PC-9 (cell line): ENCODE data around the gene GMPR2. TPM values are rescaled to one million over a fixed set of nuclear protein-coding genes. Genes with fewer than 3 reads are reported as not detected.

Source experiments
- BruUV-seq: library from RNA; stranded (reverse); fragments of 400-500 nt; replicated peaks from 2 replicates; lab custom pipeline; 2021; lab: Mats Ljungman, UMichigan
- CTCF ChIA-PET: fragments of 300-600 bp; sonication (Branson Sonifier 250); formaldehyde crosslinking; loops from one replicate; lab custom pipeline; 2022; ENCODE audit warnings: antibody characterized with exemption; lab: Charles Lee
- POLR2A ChIA-PET: fragments of 300-600 bp; sonication (Branson Sonifier 250); formaldehyde crosslinking; loops from one replicate; lab custom pipeline; 2022; ENCODE audit warnings: antibody characterized with exemption; ENCODE audit not compliant: unreplicated experiment; lab: Charles Lee
- DNase-seq, 2 experiments: peaks; one replicate each; pipeline versions ENCODE4 v3.0.0 to v3.0.0-alpha.2; 2015 to 2022; ENCODE audit warnings: mixed read lengths in 1 of 2
- H2AFZ ChIP-seq: fragments of 200-600 bp; sonication (generic); 2 replicates; pipeline ENCODE4 v1.8.1; 2017; ENCODE audit warnings: antibody characterized with exemption
- H3F3A ChIP-seq: fragments of 200-600 bp; sonication (generic); 2 replicates; pipeline ENCODE4 v1.8.1; 2017; ENCODE audit warnings: antibody characterized with exemption, mild to moderate bottlenecking, low read depth; ENCODE audit not compliant: insufficient read depth
- H3K27ac ChIP-seq: fragments of 200-600 bp; sonication (generic); 2 replicates; pipeline ENCODE4 v1.6.1; 2016; ENCODE audit warnings: mixed run types
- H3K27me3 ChIP-seq: fragments of 200-600 bp; sonication (generic); 2 replicates; pipeline ENCODE4 v1.6.1; 2016; ENCODE audit warnings: low read depth, mixed run types; ENCODE audit not compliant: insufficient read depth
- H3K36me3 ChIP-seq: fragments of 200-600 bp; sonication (generic); 2 replicates; pipeline ENCODE4 v1.6.1; 2016; ENCODE audit warnings: low read depth, mixed run types
- H3K4me1 ChIP-seq: fragments of 200-600 bp; sonication (generic); replicated peaks from 2 replicates; pipeline ENCODE4 v1.6.1; 2016; ENCODE audit warnings: mixed run types; ENCODE audit not compliant: insufficient read depth
- H3K4me2 ChIP-seq: fragments of 200-600 bp; sonication (generic); 2 replicates; pipeline ENCODE4 v1.6.1; 2017; ENCODE audit warnings: mixed run types
- H3K4me3 ChIP-seq: fragments of 200-600 bp; sonication (generic); 2 replicates; pipeline ENCODE4 v1.6.1; 2016; ENCODE audit warnings: mixed run types
- H3K79me2 ChIP-seq: fragments of 200-600 bp; sonication (generic); 2 replicates; pipeline ENCODE4 v1.6.1; 2017; ENCODE audit warnings: low read depth, mixed run types
- H3K9me2 ChIP-seq: fragments of 200-600 bp; sonication (generic); 2 replicates; pipeline ENCODE4 v1.8.1; 2017; ENCODE audit warnings: mild to moderate bottlenecking; ENCODE audit not compliant: insufficient read depth
- H3K9me3 ChIP-seq: fragments of 200-600 bp; sonication (generic); 2 replicates; pipeline ENCODE4 v1.8.1; 2016; ENCODE audit warnings: low read depth; ENCODE audit not compliant: insufficient read depth
- H4K20me1 ChIP-seq: fragments of 200-600 bp; sonication (generic); 2 replicates; pipeline ENCODE4 v1.8.1; 2017; ENCODE audit not compliant: insufficient read depth
- EZH2 ChIP-seq: fragments of 200-600 bp; sonication (generic); IDR thresholded peaks from 2 replicates; pipeline ENCODE4 v1.8.0; 2017; ENCODE audit warnings: antibody characterized with exemption, low read depth
- intact Hi-C: fragments of 100-400 bp; cut with micrococcal nuclease; formaldehyde crosslinking; loops from one replicate; pipeline ENCODE4 v1.10.0; 2022; ENCODE audit not compliant: unreplicated experiment
- total RNA-seq: library from RNA; stranded (reverse); gene quantifications from 2 replicates; pipeline ENCODE4 v1.2.3, GENCODE V29; 2021
- TF ChIP-seq, protein P1 (sequence below): fragments of 200-600 bp; sonication (generic); conservative IDR thresholded peaks from 2 replicates; pipeline ENCODE4 v1.6.1; 2017; ENCODE audit warnings: mixed run types, antibody characterized with exemption, mild to moderate bottlenecking, moderate library complexity

GMPR2 gene
- total RNA-seq, 1 experiment from 2014 or later = 55.3 TPM

DNA sequence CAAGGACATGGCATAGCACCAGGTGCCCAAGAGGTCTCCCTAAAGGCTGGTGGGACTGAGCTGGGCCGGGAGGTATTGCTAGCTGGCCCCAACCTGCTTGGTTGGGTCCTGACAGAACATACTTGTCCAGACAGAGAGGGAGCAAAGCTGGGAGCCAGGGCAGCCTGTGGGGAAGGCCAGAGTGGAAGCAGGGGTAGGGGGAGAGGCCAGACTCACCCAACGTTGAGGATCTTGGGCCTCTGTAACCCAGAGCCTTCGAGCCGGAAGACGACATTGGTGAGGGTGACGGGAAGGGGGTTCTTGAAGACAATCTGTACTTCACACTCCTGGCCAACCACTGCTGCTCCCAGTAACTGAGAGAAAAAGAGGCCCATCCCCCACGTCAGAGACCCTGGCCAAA lies 21.2 kb downstream of the GMPR2 start:
- Histone ChIP-seq H3K36me3 (no peaks in the 10 kb centered on the region), H3K4me2 (no peak overlapping the region), H3K27me3 (no peaks in the 10 kb centered on the region), H3K4me3 (no peak overlapping the region), H2AFZ (no peak overlapping the region), H3F3A (no peaks in the 10 kb centered on the region), H3K9me3 (no peaks in the 10 kb centered on the region), H3K79me2 (no peaks in the 10 kb centered on the region), H3K4me1 (no peaks in the 10 kb centered on the region), H4K20me1 (no peaks in the 10 kb centered on the region), H3K27ac (no peak overlapping the region), H3K9me2 (no peaks in the 10 kb centered on the region)
- CTCF ChIA-PET = no interaction called here
- no peak for DNase-seq
- TF ChIP-seq EZH2 = no peak
- TF ChIP-seq, protein P1, sequence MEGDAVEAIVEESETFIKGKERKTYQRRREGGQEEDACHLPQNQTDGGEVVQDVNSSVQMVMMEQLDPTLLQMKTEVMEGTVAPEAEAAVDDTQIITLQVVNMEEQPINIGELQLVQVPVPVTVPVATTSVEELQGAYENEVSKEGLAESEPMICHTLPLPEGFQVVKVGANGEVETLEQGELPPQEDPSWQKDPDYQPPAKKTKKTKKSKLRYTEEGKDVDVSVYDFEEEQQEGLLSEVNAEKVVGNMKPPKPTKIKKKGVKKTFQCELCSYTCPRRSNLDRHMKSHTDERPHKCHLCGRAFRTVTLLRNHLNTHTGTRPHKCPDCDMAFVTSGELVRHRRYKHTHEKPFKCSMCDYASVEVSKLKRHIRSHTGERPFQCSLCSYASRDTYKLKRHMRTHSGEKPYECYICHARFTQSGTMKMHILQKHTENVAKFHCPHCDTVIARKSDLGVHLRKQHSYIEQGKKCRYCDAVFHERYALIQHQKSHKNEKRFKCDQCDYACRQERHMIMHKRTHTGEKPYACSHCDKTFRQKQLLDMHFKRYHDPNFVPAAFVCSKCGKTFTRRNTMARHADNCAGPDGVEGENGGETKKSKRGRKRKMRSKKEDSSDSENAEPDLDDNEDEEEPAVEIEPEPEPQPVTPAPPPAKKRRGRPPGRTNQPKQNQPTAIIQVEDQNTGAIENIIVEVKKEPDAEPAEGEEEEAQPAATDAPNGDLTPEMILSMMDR = no peak
- intact Hi-C loops = no loop called here
- POLR2A ChIA-PET = no interaction called here
- no TSS peak for BruUV-seq

DNA sequence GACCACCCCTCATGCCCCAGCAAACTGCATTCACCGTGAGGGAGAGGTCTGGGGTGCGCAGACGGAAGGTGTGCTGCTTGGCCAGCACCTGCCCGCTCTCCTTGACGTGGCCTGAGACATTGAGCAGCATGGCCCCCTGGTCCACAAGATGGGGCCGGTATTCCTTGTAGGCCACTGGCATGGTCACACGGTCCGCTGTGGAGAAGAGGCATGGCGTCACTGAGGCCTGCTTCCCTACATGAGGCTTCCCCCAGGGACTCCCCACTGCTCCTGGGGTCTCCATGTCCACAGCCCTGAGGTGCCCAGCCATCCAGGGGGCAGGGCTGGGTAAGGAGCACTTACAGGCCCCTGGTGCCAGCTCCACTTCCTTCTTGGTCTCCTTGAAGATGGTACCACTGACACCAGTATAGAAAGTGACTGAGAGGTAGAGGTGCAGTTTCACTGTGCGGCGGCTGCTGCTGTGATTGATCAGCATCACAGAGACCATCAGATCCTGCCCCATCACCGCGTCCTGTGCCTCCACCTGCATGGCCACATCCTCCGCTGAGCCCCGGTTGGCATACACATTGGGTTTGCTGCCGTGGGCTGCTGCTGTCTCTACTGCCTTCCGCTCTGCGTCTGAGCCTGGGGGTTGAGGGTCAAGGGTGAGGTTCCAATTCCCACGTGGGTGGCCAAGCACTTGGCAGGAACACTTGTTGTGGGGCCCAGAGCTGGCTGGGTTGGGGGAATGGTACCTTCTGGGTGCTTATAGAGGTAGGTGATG lies 22.1 kb downstream of the GMPR2 start:
- intact Hi-C loops = no loop called here
- Histone ChIP-seq H3K4me3 (no peak overlapping the region), H3K9me2 (no peaks in the 10 kb centered on the region), H3K4me1 (no peaks in the 10 kb centered on the region), H3K36me3 (no peaks in the 10 kb centered on the region), H2AFZ (no peak overlapping the region), H3K9me3 (no peaks in the 10 kb centered on the region), H3K27ac (no peak overlapping the region), H3F3A (no peaks in the 10 kb centered on the region), H3K79me2 (no peaks in the 10 kb centered on the region), H3K27me3 (no peaks in the 10 kb centered on the region), H4K20me1 (no peaks in the 10 kb centered on the region), H3K4me2 (no peak overlapping the region)
- ChIA-PET POLR2A (no interaction called here), CTCF (no interaction called here)
- TF ChIP-seq EZH2 = no peak
- TF ChIP-seq, protein P1 = no peak
- DNase-seq = no peak
- BruUV-seq = no TSS peak

DNA sequence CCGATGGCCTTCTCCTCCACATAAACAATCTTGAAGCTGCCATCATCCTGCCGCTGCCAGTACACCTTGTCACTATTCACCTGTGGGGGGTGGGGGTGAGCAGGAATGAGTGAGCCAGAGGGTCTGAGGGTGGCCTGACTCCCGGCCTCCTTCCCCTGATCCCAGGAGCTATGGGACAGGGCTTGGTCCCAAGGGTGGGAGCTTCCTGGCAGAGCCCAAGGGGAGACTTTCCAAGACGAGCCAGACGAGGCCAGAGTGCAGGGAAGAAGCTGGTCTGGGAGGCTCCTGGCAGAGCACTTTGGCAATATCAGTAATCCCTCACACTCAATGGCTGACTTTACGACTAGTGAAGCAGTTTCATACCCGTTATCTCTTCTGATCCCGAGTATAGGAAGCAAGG lies 22.7 kb downstream of the GMPR2 start:
- Histone ChIP-seq H3K4me3 (no peak overlapping the region), H3K36me3 (no peaks in the 10 kb centered on the region), H3F3A (no peaks in the 10 kb centered on the region), H3K9me3 (no peaks in the 10 kb centered on the region), H3K4me2 (no peak overlapping the region), H2AFZ (no peak overlapping the region), H3K4me1 (no peaks in the 10 kb centered on the region), H3K27me3 (no peaks in the 10 kb centered on the region), H3K27ac (no peak overlapping the region), H3K79me2 (no peaks in the 10 kb centered on the region), H4K20me1 (no peaks in the 10 kb centered on the region), H3K9me2 (no peaks in the 10 kb centered on the region)
- POLR2A ChIA-PET = no interaction called here
- BruUV-seq = no TSS peak
- CTCF ChIA-PET = no interaction called here
- intact Hi-C loops = no loop called here
- DNase-seq = no peak
- TF ChIP-seq EZH2 = no peak
- TF ChIP-seq, protein P1 = no peak
